ENCODE data around the gene DLEC1. TPM values are rescaled to one million over a fixed set of nuclear protein-coding genes. Genes with fewer than 3 reads are reported as not detected.

DLEC1 gene
- total and polyA plus RNA-seq, 8 donors = 0.14 to 0.75 (median 0.51) TPM

- Histone ChIP-seq H3K36me3 (no peaks in the 10 kb centered on the region), H3K4me3 (no peak overlapping the region), H3K27ac (no peak overlapping the region), H3K9me3 (no peaks in the 10 kb centered on the region), H3K4me1 (peaks cover 5 to 30% (median 10%) of the 10 kb centered on the region in 3 donors), H3K27me3 (no peaks in the 10 kb centered on the region)
- DNase-seq (no peak), ATAC-seq (no peak), FAIRE-seq (no peak)
- 69 to 91% methylated on average over 1 of the region's 1 CpG for WGBS, 2 donors
- intact Hi-C loops (cut with DNase I) = no loop called here
- TF ChIP-seq CTCF (IDR thresholded peaks at IDR 0.05) = no peak
These were observed 130.0 kb downstream of the DLEC1 start for GRCh38 chr3:38169027-38169317.

- 87 to 88% methylated on average over 4 of the region's 4 CpGs for WGBS, 2 donors
- no peak for ATAC-seq
- Histone ChIP-seq H3K9me3 (no peaks in the 10 kb centered on the region), H3K4me3 (no peak overlapping the region), H3K27ac (no peak overlapping the region), H3K4me1 (peaks cover 5 to 30% (median 7%) of the 10 kb centered on the region in 3 donors), H3K36me3 (no peaks in the 10 kb centered on the region), H3K27me3 (no peaks in the 10 kb centered on the region)
- no peak for DNase-seq
- no peak for TF ChIP-seq CTCF (IDR thresholded peaks at IDR 0.05)
- no peak for FAIRE-seq
- intact Hi-C loops (cut with DNase I) = no loop called here
These were observed 131.7 kb downstream of the DLEC1 start for GRCh38 chr3:38170722-38171121.

- Histone ChIP-seq H3K4me3 (no peak overlapping the region), H3K27ac (no peak overlapping the region), H3K27me3 (no peaks in the 10 kb centered on the region), H3K9me3 (no peaks in the 10 kb centered on the region), H3K36me3 (no peaks in the 10 kb centered on the region), H3K4me1 (peaks cover 5 to 26% (median 7%) of the 10 kb centered on the region in 3 donors)
- no peak for ATAC-seq
- WGBS, 2 donors = 89% methylated on average over 2 of the region's 2 CpGs
- no peak for FAIRE-seq
- no peak for DNase-seq
- intact Hi-C loops (cut with DNase I) = no loop called here
- no peak for TF ChIP-seq CTCF (IDR thresholded peaks at IDR 0.05)
These were observed 132.6 kb downstream of the DLEC1 start for GRCh38 chr3:38171622-38172021.

Other genes with a start within 250 kb of the DLEC1 start
- gene CTDSPL, start 177.3 kb upstream of the DLEC1 start, total RNA-seq = 10 to 100 TPM; 14.2 to 34.8 (median 17.8) TPM
- gene CTDSPL, start 177.3 kb upstream of the DLEC1 start, polyA plus RNA-seq = 10 to 100 TPM in 1 of 2 donors, 1 to 10 TPM in 1; 8.4 to 14.8 TPM
- 1 to 10 TPM; 1.2 to 6.6 (median 2.7) TPM for gene VILL, start 48.4 kb upstream of the DLEC1 start, total RNA-seq
- gene VILL, start 48.4 kb upstream of the DLEC1 start, polyA plus RNA-seq = 1 to 10 TPM; 5.1 to 7.0 TPM
- gene PLCD1, start 9.6 kb upstream of the DLEC1 start, total RNA-seq = 10 to 100 TPM in 2 of 6 donors, 1 to 10 TPM in 4; 7.5 to 15.6 (median 8.9) TPM
- gene PLCD1, start 9.6 kb upstream of the DLEC1 start, polyA plus RNA-seq = 10 to 100 TPM; 14.3 to 14.6 TPM
- 10 to 100 TPM; 44.2 to 66.9 (median 59.0) TPM for gene ACAA1, start 97.9 kb downstream of the DLEC1 start, total RNA-seq
- gene ACAA1, start 97.9 kb downstream of the DLEC1 start, polyA plus RNA-seq = 100 to 1,000 TPM in 1 of 2 donors, 10 to 100 TPM in 1; 99.3 to 110 TPM
- 10 to 100 TPM in 3 of 6 donors, 1 to 10 TPM in 3; 7.2 to 20.2 (median 9.9) TPM for gene MYD88, start 99.5 kb downstream of the DLEC1 start, total RNA-seq
- 10 to 100 TPM in 1 of 2 donors, 1 to 10 TPM in 1; 8.2 to 14.2 TPM for gene MYD88, start 99.5 kb downstream of the DLEC1 start, polyA plus RNA-seq
- 10 to 100 TPM in 4 of 6 donors, 1 to 10 TPM in 2; 8.5 to 16.0 (median 10.4) TPM for gene OXSR1, start 126.3 kb downstream of the DLEC1 start, total RNA-seq
- gene OXSR1, start 126.3 kb downstream of the DLEC1 start, polyA plus RNA-seq = 10 to 100 TPM in 1 of 2 donors, 1 to 10 TPM in 1; 6.3 to 10.7 TPM
- under 1 TPM in 5 of 6 donors, not detected in 1; 0.18 to 0.69 (median 0.42) TPM for gene SLC22A13, start 226.6 kb downstream of the DLEC1 start, total RNA-seq
- under 1 TPM; 0.05 to 0.23 TPM for gene SLC22A13, start 226.6 kb downstream of the DLEC1 start, polyA plus RNA-seq
- under 1 TPM in 2 of 6 donors, not detected in 4; 0.12 TPM for gene SLC22A14, start 243.1 kb downstream of the DLEC1 start, total RNA-seq
- under 1 TPM; 0.15 to 0.35 TPM for gene SLC22A14, start 243.1 kb downstream of the DLEC1 start, polyA plus RNA-seq

All from pancreas (tissue), 10 donors.